SK-N-SH (cell line): ENCODE measurements around the gene EPS8L2. TPM values are rescaled to one million over a fixed set of nuclear protein-coding genes. Genes with fewer than 3 reads are reported as not detected.

Experiments used
- CTCF ChIA-PET: fragments of 300-600, 350-600 bp; formaldehyde crosslinking; extraction: SDS; loops from one replicate; lab custom pipeline; 2021; lab: Yijun Ruan, JAX
- POLR2A ChIA-PET: fragments of 350-600 bp; sonication (Branson Sonifier 250); formaldehyde crosslinking; extraction: SDS; loops from one replicate; lab custom pipeline; 2020; ENCODE audit warnings: antibody characterized with exemption, inconsistent platforms; lab: Yijun Ruan, JAX
- DNase-seq: peaks from one replicate; pipeline ENCODE4 v3.0.0; 2012
- H2AFZ ChIP-seq: fragments of 200-600 bp; sonication (generic); 2 replicates; pipeline ENCODE4 v1.8.1; 2016; ENCODE audit warnings: antibody characterized with exemption, mild to moderate bottlenecking, low read depth
- H3F3A ChIP-seq: fragments of 200-600 bp; sonication (generic); replicated peaks from 2 replicates; pipeline ENCODE3; 2016; ENCODE audit warnings: antibody characterized with exemption, mild to moderate bottlenecking; ENCODE audit not compliant: insufficient read depth
- H3K27ac ChIP-seq, 2 experiments: fragments of 200-500 bp in 1 of 2; fragments of 200-600 bp in 1 of 2; sonication (Bioruptor generic) in 1 of 2; sonication (generic), shearing (Covaris generic) in 1 of 2; 2 replicates each; pipeline versions ENCODE4 v1.5.1 to v1.6.1; 2014 to 2016; ENCODE audit warnings: low read depth in 2 of 2, inconsistent platforms in 1 of 2, low read length in 1 of 2, mild to moderate bottlenecking in 1 of 2, mixed read lengths in 1 of 2
- H3K27me3 ChIP-seq: fragments of 200-600 bp; sonication (generic), shearing (Covaris generic); 2 replicates; pipeline ENCODE4 v1.6.1; 2016; ENCODE audit warnings: mixed run types; ENCODE audit not compliant: insufficient read depth
- H3K36me3 ChIP-seq, 2 experiments: fragments of 200-500 bp in 1 of 2; fragments of 200-600 bp in 1 of 2; sonication (Bioruptor generic) in 1 of 2; sonication (generic) in 1 of 2; replicated peaks in 1 of 2; 2 replicates each; pipeline versions ENCODE3 to v1.5.1; 2014 to 2016; ENCODE audit warnings: low read length in 1 of 2, mild to moderate bottlenecking in 1 of 2; ENCODE audit not compliant: insufficient read depth in 2 of 2, control insufficient read depth in 1 of 2
- H3K4me1 ChIP-seq, 2 experiments: fragments of 200-500 bp in 1 of 2; fragments of 200-600 bp in 1 of 2; sonication (Bioruptor generic) in 1 of 2; sonication (generic), shearing (Covaris generic) in 1 of 2; 2 replicates each; pipeline versions ENCODE4 v1.5.1 to v1.6.1; 2014 to 2016; ENCODE audit warnings: low read depth in 1 of 2, low read length in 1 of 2, mixed run types in 1 of 2; ENCODE audit not compliant: insufficient read depth in 2 of 2, control insufficient read depth in 1 of 2
- H3K4me2 ChIP-seq: fragments of 200-600 bp; sonication (generic), shearing (Covaris generic); 2 replicates; pipeline ENCODE4 v1.6.1; 2017; ENCODE audit warnings: mixed run types
- H3K4me3 ChIP-seq, 2 experiments: fragments of 200-500 bp in 1 of 2; fragments of 200-600 bp in 1 of 2; sonication (Bioruptor generic) in 1 of 2; sonication (generic), shearing (Covaris generic) in 1 of 2; 2 replicates each; pipeline versions ENCODE4 v1.5.1 to v1.8.1; 2014 to 2016; ENCODE audit warnings: low read depth in 2 of 2, inconsistent platforms in 1 of 2, low read length in 1 of 2, mild to moderate bottlenecking in 1 of 2, mixed read lengths in 1 of 2, moderate library complexity in 1 of 2
- H3K79me2 ChIP-seq: fragments of 200-600 bp; sonication (generic); 2 replicates; pipeline ENCODE4 v1.8.1; 2017; ENCODE audit warnings: mild to moderate bottlenecking; ENCODE audit not compliant: insufficient read depth
- H3K9ac ChIP-seq: fragments of 200-600 bp; sonication (generic); 2 replicates; pipeline ENCODE4 v1.6.1; 2017; ENCODE audit warnings: mixed run types
- H3K9me2 ChIP-seq: fragments of 200-600 bp; sonication (generic); 2 replicates; pipeline ENCODE4 v1.6.1; 2017; ENCODE audit warnings: mixed run types
- H3K9me3 ChIP-seq: fragments of 200-600 bp; sonication (generic); 2 replicates; pipeline ENCODE4 v1.6.1; 2017; ENCODE audit warnings: mixed run types, mild to moderate bottlenecking, moderate library complexity
- H4K20me1 ChIP-seq: fragments of 200-600 bp; sonication (generic); 2 replicates; pipeline ENCODE4 v1.6.1; 2017; ENCODE audit warnings: mild to moderate bottlenecking, mixed run types; ENCODE audit not compliant: insufficient read depth
- ELF1 ChIP-seq: IDR thresholded peaks from 2 replicates; pipeline ENCODE4 v1.4.0; 2012
- EP300 ChIP-seq, 2 experiments: IDR thresholded peaks; 2 replicates each; pipeline versions ENCODE4 v1.4.0 to v1.6.1; 2012; ENCODE audit warnings: borderline replicate concordance in 1 of 2, low read depth in 1 of 2, low read length in 1 of 2
- EZH2phosphoT487 ChIP-seq: fragments of 200-600 bp; sonication (generic); IDR thresholded peaks from 2 replicates; pipeline ENCODE4 v1.6.1; 2017; ENCODE audit warnings: low read depth, mixed run types, mild to moderate bottlenecking, antibody characterized with exemption, moderate library complexity, borderline replicate concordance
- FOXJ3 ChIP-seq: sonication (generic); formaldehyde crosslinking; IDR thresholded peaks from 2 replicates; pipeline ENCODE4 v1.5.1; 2020; ENCODE audit warnings: mild to moderate bottlenecking, missing genetic modification reagents
- GATA2 ChIP-seq: sonication (generic); formaldehyde crosslinking; IDR thresholded peaks from 2 replicates; pipeline ENCODE4 v1.5.0; 2020; ENCODE audit warnings: mild to moderate bottlenecking, missing genetic modification reagents
- JUND ChIP-seq: IDR thresholded peaks from 2 replicates; pipeline ENCODE4 v1.4.0; 2012
- MXI1 ChIP-seq: IDR thresholded peaks from 2 replicates; pipeline ENCODE4 v1.6.1; 2012; ENCODE audit warnings: mild to moderate bottlenecking, low read depth, low read length, improper control_type of control experiment
- NFIC ChIP-seq: IDR thresholded peaks from 2 replicates; pipeline ENCODE4 v1.4.0; 2012; ENCODE audit warnings: borderline replicate concordance
- POLR2AphosphoS5 ChIP-seq: IDR thresholded peaks from 2 replicates; pipeline ENCODE4 v1.6.1; 2012; ENCODE audit warnings: low read depth, low read length
- RAD21 ChIP-seq: IDR thresholded peaks from 2 replicates; pipeline ENCODE4 v1.6.1; 2012; ENCODE audit warnings: mild to moderate bottlenecking, low read length
- RCOR1 ChIP-seq: fragments of 150-350 bp; IDR thresholded peaks from 2 replicates; pipeline ENCODE4 v1.6.1; 2017; ENCODE audit warnings: antibody characterized with exemption, low read length
- REST ChIP-seq: IDR thresholded peaks from 2 replicates; pipeline ENCODE4 v1.6.1; 2012; ENCODE audit warnings: mild to moderate bottlenecking, low read depth, low read length, moderate library complexity
- TEAD4 ChIP-seq: IDR thresholded peaks from 2 replicates; pipeline ENCODE4 v1.4.0; 2012; ENCODE audit warnings: mild to moderate bottlenecking, borderline replicate concordance; ENCODE audit not compliant: insufficient read depth
- USF2 ChIP-seq: fragments of 150-350 bp; IDR thresholded peaks from 2 replicates; pipeline ENCODE4 v1.6.1; 2017; ENCODE audit warnings: antibody characterized with exemption, low read length, low read depth, borderline replicate concordance
- YY1 ChIP-seq: IDR thresholded peaks from 2 replicates; pipeline ENCODE4 v1.4.0; 2012; ENCODE audit warnings: low read depth, mild to moderate bottlenecking
- WGBS: methylation state at CpG from one replicate; pipeline ENCODE4 v1.1.6; 2017; ENCODE audit warnings: low lambda C conversion rate; 5-methylcytosine and 5-hydroxymethylcytosine counted together
- polyA plus RNA-seq, 3 experiments: library from polyadenylated mRNA; depleted of rRNA; stranded (reverse); fragments of >200 nt; gene quantifications; 2 replicates each; pipeline ENCODE4 v1.2.3, GENCODE V29; 2012
- TF ChIP-seq, protein P1 (sequence below): IDR thresholded peaks from 2 replicates; pipeline ENCODE4; 2012
- TF ChIP-seq, protein P2 (sequence below): IDR thresholded peaks from 2 replicates; pipeline ENCODE4 v1.4.0; 2012; ENCODE audit warnings: low read depth

Gene EPS8L2
- polyA plus RNA-seq, 1 of the 3 experiments (the other 2 are of a cell fraction), result 0.74 TPM

GRCh38 chr11:660281-660680 lies 45.8 kb upstream of the EPS8L2 start:
- TF ChIP-seq YY1, result no peak
- TF ChIP-seq EP300 (IDR thresholded peaks at IDR 0.05; ENCODE audit: borderline replicate concordance in 1 of 2, low read depth in 1 of 2, low read length in 1 of 2), result no peak
- TF ChIP-seq MXI1, result no peak
- TF ChIP-seq, protein P1, sequence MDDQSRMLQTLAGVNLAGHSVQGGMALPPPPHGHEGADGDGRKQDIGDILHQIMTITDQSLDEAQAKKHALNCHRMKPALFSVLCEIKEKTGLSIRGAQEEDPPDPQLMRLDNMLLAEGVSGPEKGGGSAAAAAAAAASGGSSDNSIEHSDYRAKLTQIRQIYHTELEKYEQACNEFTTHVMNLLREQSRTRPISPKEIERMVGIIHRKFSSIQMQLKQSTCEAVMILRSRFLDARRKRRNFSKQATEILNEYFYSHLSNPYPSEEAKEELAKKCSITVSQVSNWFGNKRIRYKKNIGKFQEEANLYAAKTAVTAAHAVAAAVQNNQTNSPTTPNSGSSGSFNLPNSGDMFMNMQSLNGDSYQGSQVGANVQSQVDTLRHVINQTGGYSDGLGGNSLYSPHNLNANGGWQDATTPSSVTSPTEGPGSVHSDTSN, result no peak
- TF ChIP-seq RCOR1, result no peak
- no peak for TF ChIP-seq ELF1
- TF ChIP-seq, protein P2, sequence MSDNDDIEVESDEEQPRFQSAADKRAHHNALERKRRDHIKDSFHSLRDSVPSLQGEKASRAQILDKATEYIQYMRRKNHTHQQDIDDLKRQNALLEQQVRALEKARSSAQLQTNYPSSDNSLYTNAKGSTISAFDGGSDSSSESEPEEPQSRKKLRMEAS, result no peak
- no peak for TF ChIP-seq TEAD4
- no peak for TF ChIP-seq JUND
- no peak for TF ChIP-seq NFIC
- no peak for TF ChIP-seq GATA2
- TF ChIP-seq FOXJ3, result no peak
- no peak for TF ChIP-seq RAD21
- TF ChIP-seq POLR2AphosphoS5, result no peak
- TF ChIP-seq USF2, result no peak
- TF ChIP-seq REST, result no peak
- TF ChIP-seq EZH2phosphoT487, result no peak
- Histone ChIP-seq H4K20me1 (0 out of 2 replicates have a peak, but pooled peaks cover 4% of the 10 kb centered on the region), H3K79me2 (no peaks in the 10 kb centered on the region), H3K4me1 (no peaks in the 10 kb centered on the region), H3K9ac (no peak overlapping the region), H3K9me2 (no peaks in the 10 kb centered on the region), H3K4me3 (no peak overlapping the region), H2AFZ (no peak overlapping the region), H3K4me2 (no peak overlapping the region), H3K9me3 (no peaks in the 10 kb centered on the region), H3F3A (no peaks in the 10 kb centered on the region), H3K36me3 (peaks cover 3 to 35% of the 10 kb centered on the region in 2 experiments), H3K27me3 (no peaks in the 10 kb centered on the region), H3K27ac (no peak overlapping the region)
- 82% methylated on average over 10 of the region's 19 CpGs for WGBS
- no peak for DNase-seq
- ChIA-PET POLR2A (no interaction called here), CTCF (interaction anchor here (0.7 to 13.1 kb wide), 3 partner anchors 9 to 185 kb away, joined by 3 to 150 read pairs (median 3); no protein-coding TSS in a partner anchor)
